Heart left ventricle (tissue), 13 donors: Measurements from ENCODE around the gene C1QTNF1.

ENCODE experiments used
- POLR2A ChIP-seq, 2 donors: fragments of 450-650 bp; IDR thresholded peaks; one replicate each; pipeline ENCODE4 v1.6.1; 2017; ENCODE audit warnings: antibody characterized with exemption in 2 of 2, mild to moderate bottlenecking in 2 of 2, moderate library complexity in 2 of 2
- TF ChIP-seq, protein P1 (sequence below), 12 donors: fragments of 200-600 bp; sonication (generic) in 4 of 12; IDR thresholded peaks; one replicate each; pipeline versions ENCODE4 v1.5.0 to v1.8.0; 2018 to 2022; ENCODE audit warnings: antibody characterized with exemption in 12 of 12, mild to moderate bottlenecking in 5 of 12
- donor health status: ischemic (EF 13 %, LVEDD 7.1; RV severe dilation, severe dysfunction).
- donor health status: DM: no; HTN: yes; CAD: no.
- donor health status: DM: no; HTN: no; CAD: no.
- donor health status: ischemic (EF 25% LVEDD 6.9; RV normal size, moderate dysfunction).
- donor health status: ischemic (EF 25% LVEDD 5.7; RV mildly dilated, moderate dysfunction).
- donor health status: ischemic (EF 35%, LVEDD 5.7; RV mildly dilated, moderate dysfunction).
- donor health status: nonischemic (EF 11% LVEDD 7.7; RV severe dilation, severe dysfunction).
- donor health status: DM: yes; HTN: yes; CAD: no.
- donor health status: PGD.
- donor health status: ischemic (EF 29% LVEDD 5.4; RV normal size, mild dysfunction).
- donor health status: nonischemic (EF 23%, LVEDD 6.1; RV moderate dilation, normal function).

DNA sequence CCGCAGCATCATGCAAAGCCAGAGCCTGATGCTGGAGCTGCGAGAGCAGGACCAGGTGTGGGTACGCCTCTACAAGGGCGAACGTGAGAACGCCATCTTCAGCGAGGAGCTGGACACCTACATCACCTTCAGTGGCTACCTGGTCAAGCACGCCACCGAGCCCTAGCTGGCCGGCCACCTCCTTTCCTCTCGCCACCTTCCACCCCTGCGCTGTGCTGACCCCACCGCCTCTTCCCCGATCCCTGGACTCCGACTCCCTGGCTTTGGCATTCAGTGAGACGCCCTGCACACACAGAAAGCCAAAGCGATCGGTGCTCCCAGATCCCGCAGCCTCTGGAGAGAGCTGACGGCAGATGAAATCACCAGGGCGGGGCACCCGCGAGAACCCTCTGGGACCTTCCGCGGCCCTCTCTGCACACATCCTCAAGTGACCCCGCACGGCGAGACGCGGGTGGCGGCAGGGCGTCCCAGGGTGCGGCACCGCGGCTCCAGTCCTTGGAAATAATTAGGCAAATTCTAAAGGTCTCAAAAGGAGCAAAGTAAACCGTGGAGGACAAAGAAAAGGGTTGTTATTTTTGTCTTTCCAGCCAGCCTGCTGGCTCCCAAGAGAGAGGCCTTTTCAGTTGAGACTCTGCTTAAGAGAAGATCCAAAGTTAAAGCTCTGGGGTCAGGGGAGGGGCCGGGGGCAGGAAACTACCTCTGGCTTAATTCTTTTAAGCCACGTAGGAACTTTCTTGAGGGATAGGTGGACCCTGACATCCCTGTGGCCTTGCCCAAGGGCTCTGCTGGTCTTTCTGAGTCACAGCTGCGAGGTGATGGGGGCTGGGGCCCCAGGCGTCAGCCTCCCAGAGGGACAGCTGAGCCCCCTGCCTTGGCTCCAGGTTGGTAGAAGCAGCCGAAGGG lies 24.2 kb downstream of the C1QTNF1 start:
- TF ChIP-seq, protein P1, sequence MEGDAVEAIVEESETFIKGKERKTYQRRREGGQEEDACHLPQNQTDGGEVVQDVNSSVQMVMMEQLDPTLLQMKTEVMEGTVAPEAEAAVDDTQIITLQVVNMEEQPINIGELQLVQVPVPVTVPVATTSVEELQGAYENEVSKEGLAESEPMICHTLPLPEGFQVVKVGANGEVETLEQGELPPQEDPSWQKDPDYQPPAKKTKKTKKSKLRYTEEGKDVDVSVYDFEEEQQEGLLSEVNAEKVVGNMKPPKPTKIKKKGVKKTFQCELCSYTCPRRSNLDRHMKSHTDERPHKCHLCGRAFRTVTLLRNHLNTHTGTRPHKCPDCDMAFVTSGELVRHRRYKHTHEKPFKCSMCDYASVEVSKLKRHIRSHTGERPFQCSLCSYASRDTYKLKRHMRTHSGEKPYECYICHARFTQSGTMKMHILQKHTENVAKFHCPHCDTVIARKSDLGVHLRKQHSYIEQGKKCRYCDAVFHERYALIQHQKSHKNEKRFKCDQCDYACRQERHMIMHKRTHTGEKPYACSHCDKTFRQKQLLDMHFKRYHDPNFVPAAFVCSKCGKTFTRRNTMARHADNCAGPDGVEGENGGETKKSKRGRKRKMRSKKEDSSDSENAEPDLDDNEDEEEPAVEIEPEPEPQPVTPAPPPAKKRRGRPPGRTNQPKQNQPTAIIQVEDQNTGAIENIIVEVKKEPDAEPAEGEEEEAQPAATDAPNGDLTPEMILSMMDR (IDR thresholded peaks at IDR 0.05) = no peak
- TF ChIP-seq POLR2A (IDR thresholded peaks at IDR 0.05) = no peak
